ENCODE data around the gene SIL1.
"Not testable (repeated sequence)": the region's sequence is repeated elsewhere in the genome, so short reads cannot be mapped to it uniquely, and the experiment has no call there.

Gene SIL1

DNA sequence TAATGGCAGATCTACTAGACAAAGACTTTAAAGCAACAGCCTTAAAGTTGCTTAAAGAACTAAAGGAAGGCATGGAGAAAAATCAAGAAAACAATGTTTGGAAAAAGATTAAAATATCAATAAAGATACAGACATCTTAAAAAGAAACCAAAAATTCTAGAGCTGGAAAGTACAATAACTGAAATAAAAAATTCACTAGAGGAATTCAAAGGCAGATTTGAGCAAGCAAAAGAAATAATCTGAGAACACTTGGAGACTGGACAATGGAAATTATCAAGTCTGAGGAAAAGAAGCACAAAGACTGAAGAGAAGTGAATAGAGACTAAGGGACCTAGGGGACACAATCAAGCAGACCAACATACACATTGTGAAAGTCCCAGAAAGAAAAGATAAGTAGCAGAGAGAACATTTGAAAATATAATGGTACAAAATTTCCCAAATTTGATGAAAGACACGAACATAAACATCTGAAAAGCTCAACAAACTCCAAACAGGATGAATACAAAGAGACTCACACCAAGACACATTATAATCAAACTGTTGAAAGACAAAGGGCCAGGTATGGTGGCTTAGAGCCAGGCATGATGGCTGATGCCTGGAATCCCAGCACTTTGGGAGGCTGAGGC is 26.3 kb downstream of the SIL1 start:
- DNase-seq, result no peak

DNA sequence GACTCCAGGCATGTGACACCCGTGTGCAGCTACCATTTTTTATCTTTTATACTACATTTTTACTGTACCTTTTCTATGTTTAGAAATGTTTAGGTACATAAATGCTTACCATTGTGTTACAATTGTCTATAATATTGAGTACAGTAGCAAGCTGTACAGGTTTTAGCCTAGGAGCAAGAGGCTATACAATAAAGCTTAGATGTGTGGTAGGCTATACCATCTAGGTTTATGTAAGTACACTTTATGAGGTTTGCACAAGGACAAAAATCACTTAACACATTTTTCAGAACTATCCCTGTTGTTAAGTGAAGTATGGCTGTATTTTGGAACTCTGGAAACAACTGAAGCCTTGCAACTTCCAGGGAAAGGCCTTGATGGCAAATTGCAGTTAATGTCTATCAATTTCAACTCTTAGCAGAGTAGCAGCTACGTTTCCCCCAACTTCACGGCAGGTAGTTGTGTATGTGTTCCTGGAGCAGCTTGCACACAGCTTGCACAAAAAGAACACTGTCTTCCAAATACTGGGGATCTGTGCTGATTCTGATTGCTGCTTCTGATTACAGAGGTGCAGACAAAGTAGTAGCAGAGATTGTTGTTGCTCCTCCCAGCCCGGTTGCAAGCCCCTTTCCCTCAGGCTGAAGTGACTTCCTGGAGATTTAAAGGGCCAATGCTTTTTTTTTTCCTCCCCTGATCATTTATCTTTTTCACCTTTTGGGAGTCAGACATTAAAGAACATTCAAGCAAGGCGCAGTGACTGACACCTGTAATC is 30.0 kb downstream of the SIL1 start:
- no peak for DNase-seq

DNA sequence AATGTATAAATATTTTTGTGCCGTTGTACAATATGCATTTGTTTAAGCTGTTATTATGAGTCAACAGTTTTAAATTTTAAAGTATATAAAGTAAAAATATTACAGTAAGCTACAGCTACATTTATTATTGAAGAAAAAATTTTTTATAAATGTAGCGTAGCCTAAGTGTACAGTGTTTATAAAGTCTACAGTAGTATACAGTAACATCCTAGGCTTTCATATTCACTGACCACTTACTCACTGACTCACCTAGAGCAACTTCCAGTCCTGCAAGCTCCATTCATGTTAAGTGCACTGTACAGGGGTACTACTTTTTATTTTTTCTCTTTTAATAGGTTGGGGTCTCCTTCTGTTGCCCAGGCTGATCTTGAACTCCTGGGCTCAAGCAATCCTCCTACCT is 30.6 kb downstream of the SIL1 start:
- DNase-seq, result no peak

DNA sequence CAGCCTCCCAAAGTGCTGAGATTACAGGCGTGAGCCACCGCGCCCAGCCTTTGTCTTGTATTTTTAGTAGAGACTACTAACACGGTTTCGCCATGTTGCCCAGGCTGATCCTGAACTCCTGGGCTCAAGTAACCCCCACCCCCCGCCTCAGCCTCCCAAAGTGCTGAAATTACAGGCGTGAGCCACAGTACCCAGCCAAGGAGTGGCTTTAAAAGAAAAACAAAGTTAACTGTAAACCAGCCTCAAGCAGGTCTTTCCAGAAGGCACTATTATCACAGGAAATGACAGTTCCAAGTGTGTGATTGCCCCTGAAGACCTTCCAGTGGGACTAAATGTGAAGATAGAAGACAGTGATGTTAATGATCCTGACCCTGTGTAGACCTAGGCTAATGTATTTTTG is 31.1 kb downstream of the SIL1 start:
- DNase-seq, result no peak

DNA sequence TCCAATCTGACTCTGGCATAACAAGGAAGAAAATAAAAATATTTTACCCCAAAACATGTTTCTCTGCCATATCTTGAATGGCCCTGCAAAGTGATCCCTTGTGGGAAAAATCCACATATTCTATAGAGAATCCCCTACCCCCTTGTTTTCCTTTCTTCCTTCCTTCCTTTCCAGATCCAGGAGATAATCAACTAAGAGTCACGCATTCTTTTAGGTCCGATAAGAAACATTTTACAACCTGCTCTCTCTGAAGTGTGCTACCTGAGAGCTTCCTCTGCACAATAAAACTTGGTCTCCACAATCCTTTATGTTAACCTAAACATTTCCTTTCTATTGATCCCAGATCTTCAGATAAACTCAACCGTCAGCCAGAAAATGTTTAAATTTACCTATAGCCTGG is 33.3 kb downstream of the SIL1 start:
- not testable (repeated sequence) for DNase-seq

DNA sequence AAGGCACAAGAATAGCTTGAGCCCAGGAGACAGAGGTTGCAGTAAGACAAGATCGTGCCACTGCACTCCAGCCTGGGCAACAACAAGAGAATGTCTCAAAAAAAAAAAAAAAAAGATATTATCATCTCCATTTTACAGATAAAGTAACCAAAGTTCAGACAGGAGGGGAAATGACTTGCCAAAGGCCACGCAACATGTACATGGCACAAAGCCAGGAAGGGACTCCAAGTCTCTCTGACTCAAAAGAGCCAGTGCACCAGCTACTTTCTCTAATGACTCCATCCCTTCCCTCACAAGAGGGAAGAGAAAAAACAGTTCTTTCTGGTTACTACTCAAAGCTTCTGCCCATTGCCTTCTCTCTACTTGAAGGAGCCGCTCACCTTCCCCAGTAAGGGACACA is 34.1 kb downstream of the SIL1 start:
- no peak for DNase-seq

DNA sequence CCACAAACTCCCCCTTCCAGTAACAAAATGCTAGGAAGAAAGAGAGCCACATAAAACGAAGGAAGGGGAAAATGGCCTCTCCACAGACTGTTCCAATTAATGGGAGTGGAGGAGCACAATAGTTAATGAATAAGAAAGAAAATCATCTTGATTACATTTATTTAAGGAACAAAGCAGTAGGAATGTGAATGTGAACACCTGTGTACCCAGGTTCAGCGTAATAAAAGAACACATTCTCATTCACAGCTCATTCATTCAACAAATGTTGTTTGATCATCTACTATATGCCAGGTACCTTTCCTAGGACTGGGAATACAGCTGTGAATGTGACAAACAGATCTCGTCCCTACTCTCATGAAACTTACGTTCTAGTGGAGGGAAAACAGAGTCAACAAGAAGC is 35.7 kb downstream of the SIL1 start:
- no peak for DNase-seq

DNA sequence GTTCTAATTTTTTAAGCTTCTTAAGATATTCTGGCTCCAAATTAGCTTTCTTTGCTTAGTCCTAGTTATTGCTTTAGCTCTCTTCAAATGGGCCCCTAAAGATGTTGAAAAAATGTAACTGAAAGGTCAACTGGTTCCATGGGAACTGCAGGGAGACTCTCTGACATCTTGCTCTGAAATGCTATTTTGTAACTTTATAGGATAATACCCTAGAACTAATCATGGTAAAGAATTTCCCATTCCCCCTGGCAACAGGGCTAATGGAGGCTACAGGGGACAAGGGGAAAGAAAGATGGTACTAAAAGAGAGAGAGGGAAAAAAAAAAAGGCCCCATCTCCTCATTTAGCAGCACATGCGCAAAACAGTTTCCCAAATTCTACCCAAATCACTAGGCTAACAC is 39.4 kb downstream of the SIL1 start:
- no peak for DNase-seq

DNA sequence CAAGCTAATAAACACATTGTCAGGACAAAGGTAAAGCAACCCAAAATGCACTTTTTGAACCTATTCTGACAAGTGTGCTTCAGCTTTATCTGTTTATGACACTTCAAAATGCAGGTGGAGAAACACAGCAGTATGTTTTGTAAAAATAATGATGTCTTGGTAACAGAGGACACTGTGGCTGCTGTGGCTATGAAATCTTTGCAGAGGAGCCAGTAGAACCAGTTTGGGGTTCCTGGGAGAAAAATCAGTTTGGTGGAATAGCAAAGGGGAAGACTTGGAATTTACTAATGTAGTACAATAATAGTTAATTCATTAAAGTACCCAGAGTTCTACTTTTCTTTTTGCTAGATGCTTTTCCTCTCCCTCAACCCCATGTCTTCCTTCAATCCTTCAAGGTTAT is 40.6 kb downstream of the SIL1 start:
- DNase-seq, result no peak

DNA sequence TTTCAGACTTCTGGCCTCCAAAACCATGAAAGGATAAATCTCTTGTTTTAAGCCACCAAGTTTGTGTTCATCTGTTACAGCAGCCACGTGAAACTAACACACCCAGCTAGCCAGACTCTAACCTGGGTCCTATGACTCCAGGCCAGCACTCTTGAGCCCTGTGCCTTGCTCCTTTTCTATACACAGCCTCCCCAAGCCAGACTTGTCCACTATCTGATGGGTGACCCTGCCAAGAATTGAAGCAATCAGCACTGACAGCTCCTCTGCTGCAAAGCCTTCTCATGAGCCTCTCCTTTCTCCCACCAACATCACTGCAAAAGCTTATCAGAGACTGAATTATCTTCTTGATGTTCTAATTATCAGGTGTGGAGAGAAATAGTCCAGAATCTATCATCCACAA is 41.4 kb downstream of the SIL1 start:
- no peak for DNase-seq

DNA sequence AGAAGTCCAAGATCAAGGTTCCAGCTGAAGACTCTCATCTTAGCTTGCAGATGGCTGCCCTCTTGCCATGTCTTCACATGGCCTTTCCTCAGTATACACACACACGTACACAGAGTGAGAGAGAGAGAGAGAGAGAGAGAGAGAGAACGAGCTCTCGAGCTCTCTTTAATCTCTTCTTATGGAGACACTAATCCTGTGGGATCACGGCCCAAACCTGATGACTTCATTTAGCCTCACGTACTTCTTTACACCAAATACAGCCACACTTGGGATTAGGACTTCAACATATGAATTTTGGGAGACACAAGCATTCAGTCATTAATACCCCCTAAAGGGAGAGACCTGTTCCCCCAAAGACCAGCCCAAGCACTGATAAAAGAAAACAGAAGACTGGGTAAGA is 42.8 kb downstream of the SIL1 start:
- DNase-seq, result no peak

DNA sequence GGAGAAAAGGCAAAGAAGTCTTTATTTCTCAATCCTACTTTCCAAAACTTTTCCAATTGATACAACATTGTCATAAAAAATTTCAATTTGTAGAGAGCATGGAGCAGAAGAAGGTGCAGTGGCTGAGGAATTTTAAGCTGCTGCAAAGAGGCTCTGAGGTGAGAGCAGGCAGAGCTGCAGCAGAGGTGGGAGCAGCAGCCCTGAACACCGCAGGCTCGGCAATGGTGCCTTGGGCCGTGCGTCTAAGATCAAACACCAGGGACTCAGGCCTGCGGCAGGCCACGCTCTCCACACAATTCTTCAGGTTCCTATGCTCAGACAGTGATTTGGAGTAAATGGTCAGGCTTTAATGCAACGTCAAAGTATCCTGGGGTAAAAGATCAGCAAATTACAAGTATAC is 46.3 kb downstream of the SIL1 start:
- DNase-seq, result no peak

DNA sequence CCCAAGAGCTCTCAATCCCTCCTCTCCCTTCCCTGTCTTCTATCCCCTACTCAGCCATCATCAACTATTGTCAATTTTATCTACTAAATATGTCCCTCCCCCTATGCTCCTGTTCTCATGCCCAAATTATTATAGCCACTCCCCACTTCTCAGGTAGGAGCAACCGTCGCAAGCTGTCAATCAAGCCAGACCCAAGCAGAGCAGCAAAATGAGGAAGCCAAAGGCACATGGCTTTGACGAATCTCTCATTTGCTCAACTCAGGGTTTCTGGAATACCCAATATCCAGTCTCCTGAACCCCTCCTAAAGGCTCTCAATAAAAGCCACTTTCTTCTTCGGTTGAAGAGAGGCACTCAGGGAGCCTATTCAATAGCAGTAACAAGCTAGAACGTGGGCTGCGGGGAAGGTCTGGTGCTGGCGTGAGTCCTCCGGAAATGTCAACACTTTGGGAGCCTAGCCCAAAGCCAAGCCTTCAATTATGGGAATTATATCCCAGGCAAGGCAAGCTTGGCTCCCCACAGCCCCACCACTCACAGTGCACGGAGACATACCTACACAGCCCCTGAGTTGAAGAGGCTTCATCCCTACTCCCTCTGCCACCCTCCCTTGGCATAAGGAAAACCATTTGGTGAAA is 47.7 kb downstream of the SIL1 start:
- no peak for DNase-seq

DNA sequence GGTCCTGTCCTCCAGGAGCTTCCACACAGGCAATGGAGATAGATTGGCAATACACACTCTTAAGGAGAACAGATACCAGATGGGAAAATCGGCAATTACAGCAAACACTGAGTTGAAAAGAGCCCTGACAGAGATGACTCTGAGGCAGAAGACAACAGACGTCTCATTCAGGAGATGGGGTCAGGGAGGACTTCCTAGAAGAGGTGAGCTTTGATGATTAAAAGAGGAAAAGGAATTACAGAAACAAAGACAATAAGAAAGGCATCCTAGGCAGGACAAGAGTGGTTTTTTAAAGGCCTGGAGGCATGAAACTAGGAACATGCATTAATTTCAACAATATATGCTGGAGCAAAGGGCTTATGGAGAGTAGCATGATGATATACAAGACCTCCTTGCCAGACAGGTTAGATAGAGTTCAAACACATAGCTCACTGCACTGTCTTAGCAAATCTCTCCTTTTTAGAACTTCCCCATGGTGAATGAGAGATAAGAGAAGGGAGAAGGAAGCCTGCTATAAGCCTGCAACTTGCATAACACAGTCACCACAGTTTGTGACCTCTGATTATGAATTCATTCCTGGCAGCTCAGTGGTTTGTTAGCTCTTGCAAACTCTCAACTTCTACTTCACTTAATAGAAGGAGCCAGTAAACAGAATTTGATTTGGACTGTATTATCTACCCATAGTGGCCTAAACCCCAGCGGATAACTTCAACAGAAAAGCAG is 48.5 kb downstream of the SIL1 start:
- no peak for DNase-seq

DNA sequence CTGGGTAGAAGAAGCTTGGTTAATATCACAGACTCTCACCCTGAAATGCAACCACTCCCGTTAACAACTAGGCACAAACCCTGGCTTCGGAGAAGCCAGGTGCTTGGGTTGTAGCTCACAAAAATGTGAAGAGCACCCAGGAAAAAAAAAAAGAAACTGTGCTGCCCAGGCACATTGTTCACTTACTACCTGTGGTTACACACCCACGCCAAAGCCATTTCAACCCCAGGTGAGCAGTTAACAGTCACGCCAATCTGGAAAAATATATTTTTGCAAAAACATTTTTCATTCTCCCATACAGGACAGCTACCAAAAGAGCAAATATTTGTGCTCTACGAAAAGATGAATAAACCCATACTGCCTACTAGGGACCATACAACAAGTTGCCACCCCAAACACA is 49.2 kb downstream of the SIL1 start:
- no peak for DNase-seq

DNA sequence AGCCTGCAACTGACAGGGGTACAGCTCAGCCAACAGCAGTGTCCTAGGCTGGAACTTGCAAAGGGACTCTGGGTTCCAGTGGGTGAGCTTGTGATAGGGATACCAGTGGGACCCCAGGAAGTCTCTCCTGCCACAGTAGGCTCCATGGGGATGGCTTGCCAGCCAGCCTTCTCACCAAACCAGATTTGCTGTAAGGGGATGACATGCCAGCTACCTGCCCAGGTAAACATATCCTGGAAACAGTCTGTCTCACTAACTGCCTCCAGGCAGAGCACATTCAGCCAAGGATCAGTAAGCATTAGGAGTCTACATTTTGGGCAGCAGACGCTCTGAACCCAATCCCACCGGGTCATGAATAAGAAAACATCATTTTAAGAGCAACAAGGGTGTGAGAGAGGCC is 49.9 kb downstream of the SIL1 start:
- no peak for DNase-seq

DNA sequence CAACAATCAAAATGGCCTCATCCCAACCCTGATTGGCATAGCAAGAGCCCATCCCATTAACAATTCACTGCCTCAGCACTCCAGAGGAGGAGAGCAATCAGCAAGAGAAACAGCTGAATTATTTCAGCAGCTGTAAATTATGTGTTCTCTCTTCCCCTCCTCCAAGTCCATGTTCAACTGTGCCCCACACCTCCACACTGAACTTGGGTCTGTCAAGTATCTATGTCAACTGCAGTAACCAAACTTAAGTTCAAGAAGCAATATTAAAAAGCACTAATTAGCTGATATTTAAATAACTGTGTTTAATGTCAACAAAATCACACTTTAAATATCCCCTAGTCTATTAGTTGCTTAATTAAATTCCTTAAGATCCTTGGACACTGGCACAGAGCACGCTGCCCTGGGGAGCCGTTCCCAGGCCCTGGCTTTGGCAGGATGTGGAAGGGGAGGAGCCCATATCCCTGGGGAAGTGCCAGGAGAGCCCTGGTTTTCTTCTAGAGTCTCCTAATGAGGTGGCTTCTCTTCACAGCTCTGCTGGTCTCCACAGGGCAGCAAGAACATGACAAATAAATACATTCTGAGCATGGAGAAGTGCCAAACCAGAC is 50.6 kb downstream of the SIL1 start:
- no peak for DNase-seq

DNA sequence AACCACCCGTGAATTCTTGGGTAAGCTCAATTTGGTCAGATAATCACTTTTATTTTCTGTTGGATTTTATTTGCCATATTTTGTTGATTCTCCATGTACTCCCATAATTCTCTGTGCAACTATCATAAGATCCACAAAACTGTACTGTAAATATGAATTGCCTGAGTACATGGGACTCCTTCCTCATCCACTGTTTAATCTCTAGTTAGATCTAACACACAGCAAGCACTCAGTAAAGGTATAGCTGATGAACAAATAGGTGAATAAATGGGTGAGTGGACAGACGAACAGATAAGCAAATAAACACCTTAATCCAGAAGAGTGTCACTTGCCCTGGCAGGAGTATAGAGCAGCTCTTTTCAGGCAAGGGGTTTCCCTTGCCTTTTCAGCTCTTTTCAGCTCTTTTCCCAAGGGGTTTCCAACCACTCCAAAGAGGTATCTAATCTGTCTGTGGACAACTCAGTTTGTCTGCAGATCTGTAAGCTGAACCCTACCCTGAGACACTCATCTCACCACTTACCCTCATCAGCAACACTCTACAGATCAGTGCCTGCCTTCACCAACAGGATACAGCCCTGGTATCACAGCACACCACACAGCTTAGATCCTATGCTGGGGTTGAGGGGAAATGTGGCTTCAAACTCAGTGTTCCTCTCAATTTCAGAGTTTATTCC is 51.2 kb downstream of the SIL1 start:
- no peak for DNase-seq

DNA sequence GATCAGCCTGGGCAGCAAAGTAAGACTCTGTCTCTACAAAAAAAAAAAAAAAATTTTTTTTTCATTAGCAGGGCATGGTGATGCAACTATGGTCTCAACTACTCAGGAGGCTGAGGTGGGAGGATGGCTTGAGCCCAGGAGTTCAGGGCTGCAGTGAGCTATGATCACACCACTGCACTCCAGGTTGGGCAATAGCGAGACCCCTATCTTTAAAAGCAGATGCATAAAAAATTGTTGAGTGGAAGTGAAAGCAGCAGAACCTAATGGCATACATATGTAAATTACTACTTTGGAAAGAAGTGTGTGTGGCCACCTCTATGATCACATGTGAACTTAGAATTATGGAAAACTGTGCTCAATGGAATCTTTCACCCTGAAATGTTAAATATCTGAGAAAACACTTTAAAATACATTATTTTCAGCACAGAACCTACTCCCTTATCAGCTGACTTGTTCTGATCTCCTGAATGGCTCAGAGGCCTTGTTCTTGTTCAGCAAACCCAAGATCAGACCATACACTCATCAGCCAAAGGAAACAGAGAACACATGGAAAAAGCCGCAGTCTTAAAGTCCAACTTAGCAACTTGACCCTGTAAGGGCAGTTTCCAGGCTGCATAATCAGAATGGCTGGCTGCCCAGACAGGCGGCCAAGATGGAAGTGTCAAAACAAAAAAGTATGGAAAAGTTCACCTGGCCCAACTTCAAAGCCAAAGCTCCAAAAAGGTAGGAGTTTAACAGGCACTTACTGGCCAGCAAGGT is 56.5 kb downstream of the SIL1 start:
- DNase-seq, result no peak

DNA sequence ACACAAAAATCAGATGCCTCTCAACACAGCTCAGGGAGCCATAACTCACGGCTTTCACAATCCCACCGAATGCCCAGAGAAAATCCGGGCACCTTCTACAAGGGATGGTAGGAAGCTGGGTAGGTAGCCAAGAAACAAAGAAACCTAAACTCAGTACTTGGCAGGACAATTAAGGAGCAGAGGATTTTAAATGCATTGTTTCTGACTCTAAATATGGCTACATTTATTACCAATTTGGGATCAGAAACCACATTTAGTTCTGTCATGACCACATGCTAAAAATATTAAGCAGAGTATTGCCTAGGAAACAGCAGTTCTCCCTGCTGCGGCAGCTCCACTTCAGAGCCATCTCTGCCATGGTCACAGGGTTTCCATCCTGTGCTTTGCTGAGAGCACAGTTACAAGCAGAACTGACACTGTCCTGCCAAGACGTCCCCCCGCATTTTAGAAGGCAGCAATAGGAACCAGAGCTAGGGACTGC is 57.5 kb downstream of the SIL1 start:
- DNase-seq, result no peak

DNA sequence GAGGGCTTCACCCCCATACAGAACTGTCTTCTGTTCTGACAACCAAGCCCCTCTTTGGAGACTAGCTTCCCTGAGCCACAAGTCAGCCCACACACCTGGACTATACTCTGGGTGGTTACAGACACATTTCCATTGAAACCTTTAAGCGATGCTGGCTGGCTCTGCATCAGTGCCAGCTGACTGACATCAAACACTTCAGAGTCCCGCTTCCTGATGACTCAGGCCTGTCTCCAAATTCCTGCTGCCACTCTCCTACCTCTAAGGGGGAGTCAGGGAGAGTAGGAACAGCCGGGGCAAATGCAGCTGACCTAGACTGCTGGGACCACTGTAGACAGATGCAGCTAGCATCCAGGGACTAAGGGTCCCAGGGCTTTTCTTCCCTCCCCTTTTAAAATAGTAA is 59.4 kb downstream of the SIL1 start:
- DNase-seq, result no peak

DNA sequence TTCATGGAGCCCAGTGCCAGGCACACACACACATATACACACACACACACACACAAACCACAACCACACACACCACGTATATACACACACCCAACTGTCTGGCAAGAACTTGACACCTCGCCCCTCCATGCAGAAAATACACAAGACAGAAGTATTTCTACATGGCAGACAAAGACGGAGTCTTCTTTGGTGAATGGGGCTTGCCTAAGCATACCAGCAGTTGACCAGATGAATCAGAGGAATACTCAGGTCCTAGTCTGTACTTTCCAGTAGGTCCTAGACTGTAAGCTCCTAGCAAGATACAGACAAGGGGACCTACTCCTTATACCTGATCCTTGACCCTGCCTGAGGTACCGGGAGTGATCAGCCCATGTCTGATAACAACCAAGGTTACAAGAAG is 60.1 kb downstream of the SIL1 start:
- DNase-seq, result no peak

Data from stimulated activated CD4-positive, alpha-beta T cell treated with anti-CD3 and anti-CD28 coated beads, Interleukin-2, amount 100 ng/mL, for 24 hours (primary cell).